Measurements from ENCODE around the gene YEATS2.

- TF ChIP-seq L3MBTL2 (conservative IDR thresholded peaks at IDR 0.05) = no peak
- TF ChIP-seq ARNT (IDR thresholded peaks at IDR 0.05) = no peak
- no peak for TF ChIP-seq FOXK2 (IDR thresholded peaks at IDR 0.05)
- TF ChIP-seq, protein P1, sequence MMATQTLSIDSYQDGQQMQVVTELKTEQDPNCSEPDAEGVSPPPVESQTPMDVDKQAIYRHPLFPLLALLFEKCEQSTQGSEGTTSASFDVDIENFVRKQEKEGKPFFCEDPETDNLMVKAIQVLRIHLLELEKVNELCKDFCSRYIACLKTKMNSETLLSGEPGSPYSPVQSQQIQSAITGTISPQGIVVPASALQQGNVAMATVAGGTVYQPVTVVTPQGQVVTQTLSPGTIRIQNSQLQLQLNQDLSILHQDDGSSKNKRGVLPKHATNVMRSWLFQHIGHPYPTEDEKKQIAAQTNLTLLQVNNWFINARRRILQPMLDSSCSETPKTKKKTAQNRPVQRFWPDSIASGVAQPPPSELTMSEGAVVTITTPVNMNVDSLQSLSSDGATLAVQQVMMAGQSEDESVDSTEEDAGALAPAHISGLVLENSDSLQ (IDR thresholded peaks at IDR 0.05) = no peak
- no peak for TF ChIP-seq SP1 (IDR thresholded peaks at IDR 0.05)
- TF ChIP-seq ELF4 (IDR thresholded peaks at IDR 0.05) = no peak
These were observed 119.3 kb downstream of the YEATS2 start for GRCh38 chr3:183816681-183817510.
